Ovary (tissue), 3 donors: ENCODE measurements around the gene JARID2.

Experiments
- CTCF ChIP-seq, 3 donors: fragments of 450-650 bp in 2 of 3; fragments of 200-600 bp in 1 of 3; IDR thresholded peaks; one replicate each; pipeline versions ENCODE4 v1.5.1 to v1.8.0; 2016 to 2022; ENCODE audit warnings: antibody characterized with exemption in 3 of 3, mild to moderate bottlenecking in 1 of 3
- POLR2A ChIP-seq: fragments of 450-650 bp; IDR thresholded peaks from one replicate; pipeline ENCODE4 v1.6.1; 2017; ENCODE audit warnings: antibody characterized with exemption, mild to moderate bottlenecking, moderate library complexity
- donor health status: DM: no; HTN: no; CAD: no.

DNA sequence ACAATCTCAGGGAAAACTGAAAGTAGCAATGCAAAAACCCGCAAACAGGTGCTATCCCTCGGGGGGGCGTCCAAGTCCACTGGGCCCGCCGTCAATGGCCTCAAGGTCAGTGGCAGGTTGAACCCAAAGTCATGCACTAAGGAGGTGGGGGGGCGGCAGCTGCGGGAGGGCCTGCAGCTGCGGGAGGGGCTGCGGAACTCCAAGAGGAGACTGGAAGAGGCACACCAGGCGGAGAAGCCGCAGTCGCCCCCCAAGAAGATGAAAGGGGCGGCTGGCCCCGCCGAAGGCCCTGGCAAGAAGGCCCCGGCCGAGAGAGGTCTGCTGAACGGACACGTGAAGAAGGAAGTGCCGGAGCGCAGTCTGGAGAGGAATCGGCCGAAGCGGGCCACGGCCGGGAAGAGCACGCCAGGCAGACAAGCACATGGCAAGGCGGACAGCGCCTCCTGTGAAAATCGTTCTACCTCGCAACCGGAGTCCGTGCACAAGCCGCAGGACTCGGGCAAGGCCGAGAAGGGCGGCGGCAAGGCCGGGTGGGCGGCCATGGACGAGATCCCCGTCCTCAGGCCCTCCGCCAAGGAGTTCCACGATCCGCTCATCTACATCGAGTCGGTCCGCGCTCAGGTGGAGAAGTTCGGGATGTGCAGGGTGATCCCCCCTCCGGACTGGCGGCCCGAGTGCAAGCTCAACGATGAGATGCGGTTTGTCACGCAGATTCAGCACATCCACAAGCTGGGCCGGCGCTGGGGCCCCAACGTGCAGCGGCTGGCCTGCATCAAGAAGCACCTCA, 250.7 kb downstream of the JARID2 start:
- TF ChIP-seq CTCF (IDR thresholded peaks at IDR 0.05) (no peak), POLR2A (no peak)
